ENCODE data around the gene VWA1.
"Not testable (repeated sequence)": the region's sequence is repeated elsewhere in the genome, so short reads cannot be mapped to it uniquely, and the experiment has no call there.

VWA1 gene

GRCh38 chr1:1437904-1438376, 2.5 kb downstream of the VWA1 start:
- Histone ChIP-seq H3K9ac (ENCODE audit: low read length in 2 of 2) (no peak overlapping the region), H3K27me3 (ENCODE audit: control insufficient read depth in 1 of 2, insufficient read depth in 2 of 2, low read length in 2 of 2) (no peaks in the 10 kb centered on the region), H3K36me3 (ENCODE audit: control insufficient read depth in 2 of 2, insufficient read depth in 2 of 2, low read length in 2 of 2) (no peaks in the 10 kb centered on the region), H3K4me1 (ENCODE audit: control insufficient read depth, insufficient read depth, low read length) (peaks cover 69% of the 10 kb centered on the region), H3K4me3 (ENCODE audit: low read length in 2 of 2) (no peak overlapping the region), H3K27ac (ENCODE audit: low read length) (no peak overlapping the region), H3K9me3 (ENCODE audit: control insufficient read depth in 2 of 2, low read length in 2 of 2) (no peaks in the 10 kb centered on the region)

GRCh38 chr1:1438531-1439381, 3.3 kb downstream of the VWA1 start:
- Histone ChIP-seq H3K36me3 (ENCODE audit: control insufficient read depth in 2 of 2, insufficient read depth in 2 of 2, low read length in 2 of 2) (no peaks in the 10 kb centered on the region), H3K4me3 (ENCODE audit: low read length in 2 of 2) (no peak overlapping the region), H3K27ac (ENCODE audit: low read length) (no peak overlapping the region), H3K9ac (ENCODE audit: low read length in 2 of 2) (no peak overlapping the region), H3K27me3 (ENCODE audit: control insufficient read depth in 1 of 2, insufficient read depth in 2 of 2, low read length in 2 of 2) (no peaks in the 10 kb centered on the region), H3K9me3 (ENCODE audit: control insufficient read depth in 2 of 2, low read length in 2 of 2) (no peaks in the 10 kb centered on the region), H3K4me1 (ENCODE audit: control insufficient read depth, insufficient read depth, low read length) (peaks cover 61% of the 10 kb centered on the region)

DNA sequence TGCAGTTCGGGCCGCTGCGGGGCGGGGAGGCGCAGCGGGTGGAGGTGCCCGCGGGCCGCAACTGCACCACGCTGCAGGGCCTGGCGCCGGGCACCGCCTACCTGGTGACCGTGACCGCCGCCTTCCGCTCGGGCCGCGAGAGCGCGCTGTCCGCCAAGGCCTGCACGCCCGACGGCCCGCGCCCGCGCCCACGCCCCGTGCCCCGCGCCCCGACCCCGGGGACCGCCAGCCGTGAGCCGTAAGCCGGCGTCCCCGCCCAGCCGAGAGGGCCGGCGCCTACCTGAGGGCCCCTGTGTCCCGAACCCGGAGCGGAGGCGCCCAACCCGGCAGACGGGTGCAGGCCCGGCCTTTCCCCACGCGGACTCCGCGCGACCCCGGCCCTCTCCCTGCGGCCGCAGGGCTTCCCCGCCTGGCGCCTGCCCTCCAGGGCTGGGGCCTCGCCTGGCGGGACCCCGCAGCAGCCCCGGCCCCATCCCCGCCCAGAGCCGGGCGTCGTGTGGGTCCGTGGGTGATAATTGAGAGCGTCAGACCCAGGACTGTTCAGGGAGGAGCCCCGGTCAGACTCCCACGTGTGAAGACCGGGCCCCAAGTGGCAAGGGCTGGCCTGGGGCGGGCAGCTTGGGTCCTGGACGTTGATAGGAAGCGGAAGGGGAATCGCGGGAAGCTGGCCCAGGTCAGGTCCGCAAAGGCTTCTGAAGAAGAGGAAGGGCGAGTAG, 4.2 kb downstream of the VWA1 start:
- Histone ChIP-seq H3K27ac (ENCODE audit: low read length) (no peak overlapping the region), H3K27me3 (ENCODE audit: control insufficient read depth in 1 of 2, insufficient read depth in 2 of 2, low read length in 2 of 2) (no peaks in the 10 kb centered on the region), H3K4me3 (ENCODE audit: low read length in 2 of 2) (no peak overlapping the region), H3K36me3 (ENCODE audit: control insufficient read depth in 2 of 2, insufficient read depth in 2 of 2, low read length in 2 of 2) (no peaks in the 10 kb centered on the region), H3K9ac (ENCODE audit: low read length in 2 of 2) (no peak overlapping the region), H3K9me3 (ENCODE audit: control insufficient read depth in 2 of 2, low read length in 2 of 2) (no peaks in the 10 kb centered on the region), H3K4me1 (ENCODE audit: control insufficient read depth, insufficient read depth, low read length) (peaks cover 52% of the 10 kb centered on the region)

DNA sequence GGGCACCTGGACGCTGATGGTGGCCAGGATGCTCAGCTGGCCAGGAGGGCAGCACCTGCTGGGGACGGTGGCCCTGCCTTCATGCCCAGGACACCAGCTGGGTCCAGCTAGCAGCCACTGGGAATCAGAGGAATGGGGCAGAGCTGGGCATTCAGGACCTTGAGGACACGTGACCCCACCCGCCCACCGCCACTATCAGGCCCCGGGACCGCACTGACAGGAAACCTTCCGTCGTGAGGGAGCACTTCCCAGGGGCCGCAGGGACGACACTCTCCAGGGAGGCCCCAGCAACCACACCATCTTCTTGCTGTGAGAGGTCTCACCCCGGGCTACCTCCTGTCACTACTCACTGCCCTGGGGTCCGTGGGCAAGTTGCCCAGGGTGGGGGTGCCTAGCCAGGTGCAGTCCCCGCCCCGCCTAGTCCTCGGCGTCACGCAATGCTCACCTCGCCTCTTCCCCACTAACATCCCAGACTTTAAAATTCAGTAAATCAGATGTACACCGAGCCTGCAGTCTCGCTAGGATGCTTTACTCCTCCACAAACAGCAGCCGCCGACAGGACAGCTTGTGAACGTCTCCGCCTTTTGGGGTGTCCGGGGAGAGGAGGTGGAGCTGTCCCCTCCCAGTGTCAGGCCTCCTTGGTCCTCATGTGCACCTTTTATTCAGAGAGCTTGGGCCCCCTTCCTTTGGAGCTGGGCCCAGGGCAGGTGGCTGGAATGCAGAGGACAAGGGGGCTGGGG, 4.9 kb downstream of the VWA1 start:
- Histone ChIP-seq H3K4me3 (ENCODE audit: low read length in 2 of 2) (no peak overlapping the region), H3K27ac (ENCODE audit: low read length) (no peak overlapping the region), H3K9me3 (ENCODE audit: control insufficient read depth in 2 of 2, low read length in 2 of 2) (no peaks in the 10 kb centered on the region), H3K36me3 (ENCODE audit: control insufficient read depth in 2 of 2, insufficient read depth in 2 of 2, low read length in 2 of 2) (no peaks in the 10 kb centered on the region), H3K4me1 (ENCODE audit: control insufficient read depth, insufficient read depth, low read length) (peaks cover 45% of the 10 kb centered on the region), H3K27me3 (ENCODE audit: control insufficient read depth in 1 of 2, insufficient read depth in 2 of 2, low read length in 2 of 2) (no peaks in the 10 kb centered on the region), H3K9ac (ENCODE audit: low read length in 2 of 2) (no peak overlapping the region)

GRCh38 chr1:1441002-1441888, 5.8 kb downstream of the VWA1 start:
- no peaks in the 10 kb centered on the region for H3K27me3 ChIP-seq (ENCODE audit: control insufficient read depth in 1 of 2, insufficient read depth in 2 of 2, low read length in 2 of 2)
- H3K9me3 ChIP-seq (ENCODE audit: control insufficient read depth in 2 of 2, low read length in 2 of 2) = no peaks in the 10 kb centered on the region
- H3K4me1 ChIP-seq (ENCODE audit: control insufficient read depth, insufficient read depth, low read length) = peaks cover 39% of the 10 kb centered on the region
- no peak overlapping the region for H3K27ac ChIP-seq (ENCODE audit: low read length)
- no peak overlapping the region for H3K9ac ChIP-seq (ENCODE audit: low read length in 2 of 2)
- no peak overlapping the region for H3K4me3 ChIP-seq (ENCODE audit: low read length in 2 of 2)
- H3K36me3 ChIP-seq (ENCODE audit: control insufficient read depth in 2 of 2, insufficient read depth in 2 of 2, low read length in 2 of 2) = no peaks in the 10 kb centered on the region

GRCh38 chr1:1442069-1442770, 6.7 kb downstream of the VWA1 start:
- Histone ChIP-seq H3K27ac (ENCODE audit: low read length) (no peak overlapping the region), H3K9ac (ENCODE audit: low read length in 2 of 2) (no peak overlapping the region)

DNA sequence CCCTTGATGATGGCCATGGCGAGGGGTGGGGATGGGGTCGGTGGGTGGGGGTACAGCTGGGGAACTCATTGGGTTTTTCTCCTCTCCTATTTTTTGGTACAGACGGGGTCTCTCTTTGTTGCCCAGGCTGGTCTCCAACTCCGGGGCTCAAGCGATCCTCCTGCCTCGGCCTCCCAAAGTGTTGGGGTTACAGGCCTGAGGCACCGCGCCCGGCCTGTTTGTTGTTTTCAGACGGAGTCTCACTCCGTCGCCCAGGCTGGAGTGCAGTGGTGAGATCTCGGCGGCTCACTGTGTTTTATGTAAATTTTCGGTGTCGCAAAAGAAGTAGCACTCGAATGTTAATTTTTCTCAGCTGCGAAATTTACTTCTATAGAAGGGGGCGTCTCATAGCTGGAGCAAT, 11.1 kb downstream of the VWA1 start:
- not testable (repeated sequence) for H3K27me3 ChIP-seq (ENCODE audit: control insufficient read depth in 1 of 2, insufficient read depth in 2 of 2, low read length in 2 of 2); H3K9ac ChIP-seq (ENCODE audit: low read length in 2 of 2); H3K4me3 ChIP-seq (ENCODE audit: low read length in 2 of 2); H3K9me3 ChIP-seq (ENCODE audit: control insufficient read depth in 2 of 2, low read length in 2 of 2); H3K27ac ChIP-seq (ENCODE audit: low read length); H3K36me3 ChIP-seq (ENCODE audit: control insufficient read depth in 2 of 2, insufficient read depth in 2 of 2, low read length in 2 of 2); H3K4me1 ChIP-seq (ENCODE audit: control insufficient read depth, insufficient read depth, low read length)

More at GRCh38 chr1:1442069-1442770, 6.7 kb downstream of the VWA1 start:
- Histone ChIP-seq H3K27me3 (ENCODE audit: control insufficient read depth in 1 of 2, insufficient read depth in 2 of 2, low read length in 2 of 2) (no peaks in the 10 kb centered on the region), H3K9me3 (ENCODE audit: control insufficient read depth in 2 of 2, low read length in 2 of 2) (no peaks in the 10 kb centered on the region), H3K4me3 (ENCODE audit: low read length in 2 of 2) (no peak overlapping the region), H3K4me1 (ENCODE audit: control insufficient read depth, insufficient read depth, low read length) (peaks cover 29% of the 10 kb centered on the region), H3K36me3 (ENCODE audit: control insufficient read depth in 2 of 2, insufficient read depth in 2 of 2, low read length in 2 of 2) (no peaks in the 10 kb centered on the region)

DNA sequence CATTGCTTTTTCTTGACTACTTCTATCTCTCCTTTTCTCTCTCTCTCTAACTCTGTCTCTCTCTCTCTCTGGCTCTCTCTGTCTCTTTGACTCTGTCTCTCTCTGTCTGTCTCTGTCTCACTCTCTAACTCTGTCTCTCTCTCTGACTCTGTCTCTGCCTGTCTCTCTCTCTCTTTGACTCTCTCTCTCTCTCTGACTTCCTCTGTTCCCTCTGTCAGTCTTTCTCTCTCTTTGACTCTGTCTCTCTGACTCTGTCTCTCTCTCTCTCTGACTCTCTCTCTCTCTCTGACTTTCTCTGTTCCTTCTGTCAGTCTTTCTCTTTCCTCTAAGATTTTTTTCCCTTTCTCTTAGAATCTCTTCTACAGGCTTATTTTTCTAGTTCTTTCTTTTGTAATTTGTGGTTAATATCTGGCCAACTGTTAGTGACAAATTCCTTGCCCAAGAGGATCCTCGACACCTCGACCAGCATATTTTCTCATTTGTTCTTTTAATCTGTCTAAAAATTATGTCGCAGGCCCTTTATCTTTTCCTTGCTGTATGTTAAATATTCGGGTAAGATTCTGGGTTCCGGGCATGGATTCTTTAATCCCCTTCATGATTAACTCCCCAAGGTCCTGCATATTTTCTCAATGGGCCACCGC, 13.7 kb downstream of the VWA1 start, which contains the start of gene ATAD3C:
TSS of gene ATAD3C (plus strand) at position 591 of the 641 bp plus-strand sequence. CDS start 995 bp downstream, outside the sequence.
- no peak within 1 kb of the TSS for H3K27ac ChIP-seq (ENCODE audit: low read length)
- H3K27me3 ChIP-seq (ENCODE audit: control insufficient read depth in 1 of 2, insufficient read depth in 2 of 2, low read length in 2 of 2) = no peaks in the 10 kb centered on the region
- no peak within 1 kb of the TSS for H3K9ac ChIP-seq (ENCODE audit: low read length in 2 of 2)
- H3K4me1 ChIP-seq (ENCODE audit: control insufficient read depth, insufficient read depth, low read length) = no peaks in the 10 kb centered on the region
- H3K4me3 ChIP-seq (ENCODE audit: low read length in 2 of 2) = no peak within 1 kb of the TSS
- no peaks in the 10 kb centered on the region for H3K36me3 ChIP-seq (ENCODE audit: control insufficient read depth in 2 of 2, insufficient read depth in 2 of 2, low read length in 2 of 2)
- no peaks in the 10 kb centered on the region for H3K9me3 ChIP-seq (ENCODE audit: control insufficient read depth in 2 of 2, low read length in 2 of 2)

DNA sequence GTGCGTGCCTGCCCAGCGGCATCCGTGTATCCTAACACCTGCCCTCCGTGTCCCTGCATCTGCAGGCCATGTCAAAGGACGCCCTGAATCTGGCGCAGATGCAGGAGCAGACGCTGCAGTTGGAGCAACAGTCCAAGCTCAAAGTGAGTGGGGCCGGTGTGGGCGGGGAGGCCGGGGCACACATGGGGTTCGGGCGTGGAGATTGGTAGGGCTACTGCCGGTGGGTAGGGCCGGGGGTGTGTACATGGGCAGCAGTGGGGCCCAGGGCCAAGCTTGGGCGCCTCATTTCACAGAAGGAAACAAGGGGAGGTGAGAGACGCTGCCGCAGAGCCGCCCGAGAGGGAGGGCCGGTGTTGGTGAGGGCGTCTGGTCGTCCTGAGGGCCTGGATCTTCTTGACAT, 15.1 kb downstream of the VWA1 start:
- H3K9me3 ChIP-seq (ENCODE audit: control insufficient read depth in 2 of 2, low read length in 2 of 2); H3K4me1 ChIP-seq (ENCODE audit: control insufficient read depth, insufficient read depth, low read length); H3K36me3 ChIP-seq (ENCODE audit: control insufficient read depth in 2 of 2, insufficient read depth in 2 of 2, low read length in 2 of 2); H3K9ac ChIP-seq (ENCODE audit: low read length in 2 of 2); H3K27me3 ChIP-seq (ENCODE audit: control insufficient read depth in 1 of 2, insufficient read depth in 2 of 2, low read length in 2 of 2); H3K27ac ChIP-seq (ENCODE audit: low read length); H3K4me3 ChIP-seq (ENCODE audit: low read length in 2 of 2): not testable (repeated sequence)

Data from stomach smooth muscle (tissue), 2 donors.